HG03575 (cell line): ENCODE measurements around the gene TMEM203.

ENCODE experiments used
- ATAC-seq: cut with Tn5 transposase; IDR thresholded peaks from one replicate; pipeline ENCODE4 v1.9.1; 2021; ENCODE audit not compliant: unreplicated experiment, insufficient number of reproducible peaks, low FRiP score; ENCODE audit errors: extremely low read depth

TMEM203 gene

DNA sequence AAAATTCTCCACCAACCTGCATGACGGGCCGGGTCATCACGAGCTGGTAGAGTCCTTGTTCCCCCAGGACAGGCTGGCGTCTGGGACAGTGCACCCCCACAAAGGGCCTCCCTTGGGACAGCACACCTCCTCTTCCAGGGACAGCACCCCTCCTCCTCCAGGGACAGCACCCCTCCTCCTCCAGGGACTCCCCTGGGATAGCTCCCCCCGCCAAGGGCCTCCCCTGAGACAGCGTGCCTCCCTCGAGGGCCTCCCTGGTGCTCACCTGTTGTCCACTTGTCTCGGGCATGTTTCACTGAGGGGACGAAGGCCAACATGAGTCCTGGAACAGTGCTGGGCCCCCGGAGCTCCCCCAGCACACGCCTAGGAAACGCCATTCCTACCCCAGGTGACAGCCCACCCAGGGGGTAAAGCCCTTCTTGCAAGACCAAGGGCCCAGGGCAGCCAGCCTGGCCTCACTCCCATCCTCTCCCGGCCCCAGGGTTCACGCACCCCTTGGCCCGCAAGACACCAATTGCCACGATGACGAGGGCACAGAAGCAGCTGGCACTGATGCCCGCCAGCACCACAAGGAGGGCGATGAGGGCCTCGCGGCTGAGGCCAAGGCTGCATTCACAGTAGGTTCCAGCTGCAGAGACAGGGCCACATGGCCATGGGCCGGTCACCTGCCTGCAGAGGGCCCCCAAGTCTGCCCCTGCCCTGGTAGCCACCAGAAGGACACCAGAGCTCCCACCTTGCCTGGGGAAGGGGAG is 34.1 kb downstream of the TMEM203 start:
- no peak for ATAC-seq

DNA sequence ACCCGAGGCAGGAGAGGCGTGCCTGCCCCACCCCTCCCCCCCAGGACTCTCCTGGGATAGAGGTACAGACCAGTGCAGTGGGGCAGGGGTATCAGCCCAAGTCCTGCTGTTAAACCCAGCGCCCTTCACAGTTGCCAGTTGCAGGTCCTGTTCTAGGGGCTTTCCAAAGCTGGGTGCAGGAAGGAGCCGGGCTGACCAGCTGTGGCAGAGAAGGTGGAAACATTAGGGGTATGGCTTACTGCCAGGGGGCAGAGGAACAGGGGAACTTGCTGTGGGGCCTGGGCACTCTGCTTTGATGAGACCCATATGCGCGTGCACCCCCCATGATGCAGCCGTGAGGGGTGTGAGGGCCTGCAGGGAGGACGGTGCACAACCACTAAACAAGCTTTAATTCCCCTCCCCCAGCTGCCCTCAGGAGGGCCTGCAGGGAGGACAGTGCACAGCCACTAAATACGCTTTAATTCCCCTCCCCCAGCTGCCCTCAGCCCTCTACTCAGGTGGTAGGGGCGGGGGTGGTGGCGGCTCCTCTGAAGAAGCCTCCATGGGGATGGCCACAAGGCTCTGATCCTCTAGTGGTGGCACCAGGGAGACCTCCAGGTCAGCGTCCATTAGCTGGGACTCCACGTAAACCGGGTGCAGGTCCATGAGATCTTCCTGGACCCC is 34.8 kb downstream of the TMEM203 start:
- ATAC-seq, result no peak

GRCh38 chr9:137169896-137170358 is 35.5 kb downstream of the TMEM203 start, which contains the start of gene LRRC26:
TSS of gene LRRC26 (minus strand) at chr9:137170051. CDS start at chr9:137169943, 108 bp downstream.
- no peak for ATAC-seq

DNA sequence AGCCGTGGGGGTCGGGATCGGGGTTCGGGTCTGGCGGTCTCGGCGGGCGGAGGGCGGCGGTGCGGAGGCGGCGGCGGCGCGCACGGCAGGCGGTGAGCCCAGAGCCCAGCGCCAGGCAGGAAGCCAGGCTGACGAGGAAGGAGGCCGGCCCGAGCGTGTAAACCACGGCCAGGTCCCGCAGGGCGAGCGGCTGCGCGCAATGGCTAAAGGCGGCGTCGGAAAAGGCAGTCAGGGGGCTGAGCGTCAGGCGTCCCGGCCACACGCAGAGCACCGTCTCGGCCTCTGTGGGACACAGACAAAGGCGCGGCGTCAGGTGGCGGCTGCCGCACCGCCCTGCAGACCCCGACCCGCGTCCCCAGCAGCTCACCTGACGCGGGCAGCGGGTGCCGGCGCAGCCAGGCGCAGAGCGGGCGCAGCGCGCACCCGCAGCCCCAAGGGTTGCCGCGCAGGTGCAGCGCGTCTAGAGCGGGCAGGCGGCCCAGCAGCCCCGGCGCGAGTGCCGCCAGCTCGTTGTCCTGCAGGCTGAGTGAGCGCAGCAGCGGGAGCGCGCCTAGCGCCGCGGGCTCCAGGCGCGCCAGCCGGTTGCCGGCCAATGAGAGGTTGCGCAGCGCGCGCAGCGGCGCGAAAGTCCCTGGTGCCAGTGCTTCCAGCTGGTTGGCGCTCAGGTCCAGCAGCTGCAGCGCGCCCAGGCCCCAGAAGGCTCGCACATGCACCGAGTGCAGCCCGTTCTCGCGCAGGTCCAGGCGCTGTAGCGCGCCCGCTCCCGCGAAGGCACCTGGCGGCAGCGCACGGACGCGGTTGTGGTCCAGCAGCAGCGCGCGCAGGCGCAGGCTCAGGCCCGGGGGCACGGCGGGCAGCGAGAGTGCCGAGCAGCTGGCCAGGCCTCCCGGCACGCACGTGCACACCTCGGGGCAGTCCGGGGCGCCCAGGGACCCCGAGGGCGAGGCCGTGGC is 36.3 kb downstream of the TMEM203 start:
- no peak for ATAC-seq

GRCh38 chr9:137168573-137168903 is 36.9 kb downstream of the TMEM203 start:
- ATAC-seq, result no peak

DNA sequence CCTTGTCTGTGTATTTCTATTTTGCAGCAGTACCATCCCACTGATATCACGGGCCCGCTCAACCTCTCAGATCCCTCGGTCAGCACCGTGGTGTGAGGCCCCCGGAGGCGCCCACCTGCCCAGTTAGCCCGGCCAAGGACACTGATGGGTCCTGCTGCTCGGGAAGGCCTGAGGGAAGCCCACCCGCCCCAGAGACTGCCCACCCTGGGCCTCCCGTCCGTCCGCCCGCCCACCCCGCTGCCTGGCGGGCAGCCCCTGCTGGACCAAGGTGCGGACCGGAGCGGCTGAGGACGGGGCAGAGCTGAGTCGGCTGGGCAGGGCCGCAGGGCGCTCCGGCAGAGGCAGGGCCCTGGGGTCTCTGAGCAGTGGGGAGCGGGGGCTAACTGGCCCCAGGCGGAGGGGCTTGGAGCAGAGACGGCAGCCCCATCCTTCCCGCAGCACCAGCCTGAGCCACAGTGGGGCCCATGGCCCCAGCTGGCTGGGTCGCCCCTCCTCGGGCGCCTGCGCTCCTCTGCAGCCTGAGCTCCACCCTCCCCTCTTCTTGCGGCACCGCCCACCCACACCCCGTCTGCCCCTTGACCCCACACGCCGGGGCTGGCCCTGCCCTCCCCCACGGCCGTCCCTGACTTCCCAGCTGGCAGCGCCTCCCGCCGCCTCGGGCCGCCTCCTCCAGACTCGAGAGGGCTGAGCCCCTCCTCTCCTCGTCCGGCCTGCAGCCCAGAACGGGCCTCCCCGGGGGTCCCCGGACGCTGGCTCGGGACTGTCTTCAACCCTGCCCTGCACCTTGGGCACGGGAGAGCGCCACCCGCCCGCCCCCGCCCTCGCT is 37.5 kb downstream of the TMEM203 start:
- ATAC-seq, result no peak

- ATAC-seq, result no peak
These were observed 38.1 kb downstream of the TMEM203 start for GRCh38 chr9:137167277-137167746.

DNA sequence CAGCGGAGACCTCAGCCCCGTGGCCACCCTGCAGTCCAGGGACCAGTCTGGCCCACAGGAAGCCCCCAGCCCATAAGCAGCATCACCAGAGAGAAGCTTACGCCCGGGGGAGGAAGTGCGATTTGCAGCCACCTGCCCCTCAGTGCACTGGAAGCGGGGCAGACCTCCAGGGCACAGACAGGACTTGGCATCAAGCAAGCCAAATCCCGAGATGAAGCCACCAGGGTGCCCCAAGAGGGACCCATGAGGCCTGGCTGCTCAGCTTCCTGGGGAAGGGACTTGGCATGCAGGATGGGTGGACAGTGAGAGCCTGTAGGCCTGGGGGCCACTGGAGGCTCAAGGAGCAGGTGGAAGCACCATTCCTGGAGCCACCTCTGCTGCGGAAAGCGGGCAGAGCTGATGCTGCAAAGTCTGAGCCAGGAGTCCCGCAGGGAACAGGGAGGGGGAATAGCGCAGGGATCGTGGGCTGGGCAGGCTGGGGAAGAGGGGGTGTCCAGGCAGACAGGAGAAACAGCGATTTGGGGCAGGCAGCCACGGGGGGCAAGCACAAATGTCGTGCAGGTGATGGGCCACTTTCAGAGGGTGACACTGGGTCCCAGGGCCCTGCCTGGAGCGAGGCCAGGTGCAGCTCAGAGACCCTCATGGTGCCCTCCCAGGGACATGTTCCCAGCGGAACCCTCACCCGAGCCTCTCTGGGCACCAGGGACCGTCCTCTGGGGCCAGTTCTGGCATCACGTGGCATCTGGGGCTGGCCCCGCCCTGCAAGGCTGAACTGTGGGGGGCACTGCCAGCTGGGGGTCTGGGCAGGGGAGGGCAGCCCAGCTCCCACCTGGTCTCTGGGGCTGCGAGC is 38.8 kb downstream of the TMEM203 start:
- no peak for ATAC-seq

DNA sequence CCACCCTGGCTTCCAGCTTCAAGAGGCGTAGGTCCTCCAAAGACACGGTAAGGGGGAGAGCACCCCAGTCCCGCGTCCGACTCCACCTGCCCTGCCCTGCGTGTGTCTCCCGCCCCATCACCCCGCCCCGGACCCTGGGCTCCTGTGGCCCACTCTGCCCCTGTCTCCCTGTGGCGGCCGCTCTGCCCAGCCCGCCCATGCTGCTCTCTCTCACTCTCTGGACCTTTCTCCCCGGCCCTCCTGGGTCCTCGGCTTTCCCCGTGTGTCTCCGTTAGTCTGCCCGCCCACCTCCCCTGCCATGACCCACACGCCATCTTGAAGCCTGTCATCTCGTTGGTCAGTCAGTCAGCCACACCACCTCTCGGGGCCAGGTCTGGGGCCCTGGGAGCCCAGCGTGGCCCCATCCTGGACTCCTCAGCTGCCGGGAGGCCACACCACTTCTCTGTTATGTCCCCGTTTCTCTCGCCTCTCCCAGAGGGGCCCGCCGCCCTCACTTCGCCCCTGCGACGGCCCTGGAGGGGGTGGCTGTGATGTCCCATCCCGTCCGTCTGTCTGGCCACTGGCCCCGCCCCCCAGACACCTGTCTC is 40.1 kb downstream of the TMEM203 start:
- ATAC-seq, result no peak

DNA sequence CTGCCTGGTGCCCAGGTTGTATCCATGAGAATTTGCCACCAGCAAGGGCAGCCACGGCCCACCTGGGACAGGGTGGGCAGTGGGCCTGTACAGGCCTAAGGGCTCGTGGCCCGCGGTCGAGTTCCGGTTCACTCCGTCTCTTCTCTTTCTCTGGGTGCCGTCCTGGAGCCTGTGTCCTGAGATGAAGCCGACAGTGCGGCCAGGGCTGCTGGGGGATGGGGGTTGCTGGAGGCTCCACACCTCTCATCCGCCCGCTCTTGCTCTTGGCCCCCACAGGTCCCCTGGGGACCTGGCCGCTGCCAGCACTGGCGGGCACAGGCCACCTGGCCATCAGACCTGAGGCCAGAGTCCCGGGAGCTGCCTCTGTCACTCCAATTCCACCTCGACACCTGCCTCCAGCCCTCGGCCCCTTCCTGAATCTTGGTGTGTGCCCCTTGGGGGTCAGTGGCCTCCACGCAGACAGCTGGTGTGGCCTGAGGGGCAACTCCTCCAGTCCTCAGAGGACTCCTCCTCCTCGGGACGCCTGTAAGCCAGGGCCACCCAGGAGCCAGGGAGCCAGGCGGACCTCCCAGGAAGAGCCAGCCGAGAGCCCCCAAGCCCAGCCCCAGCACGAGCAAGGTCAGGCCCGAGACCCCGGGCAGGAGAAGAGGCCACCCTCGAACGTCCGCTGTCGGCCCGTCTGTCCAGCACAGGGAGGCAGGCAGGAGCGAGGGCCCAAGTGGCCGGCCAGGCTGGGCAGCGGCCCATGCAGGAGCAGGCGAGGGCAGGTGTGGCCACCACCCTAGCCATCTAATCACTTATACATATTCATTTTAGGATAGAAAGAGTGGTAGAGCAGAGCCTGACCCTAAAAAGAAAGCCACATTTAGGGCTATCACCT is 40.8 kb downstream of the TMEM203 start:
- ATAC-seq, result no peak

GRCh38 chr9:137163805-137164204 is 41.6 kb downstream of the TMEM203 start:
- no peak for ATAC-seq

- no peak for ATAC-seq
These were observed 42.1 kb downstream of the TMEM203 start for GRCh38 chr9:137163365-137163715.

GRCh38 chr9:137162505-137163364 is 42.7 kb downstream of the TMEM203 start:
- no peak for ATAC-seq

- no peak for ATAC-seq
These were observed 43.6 kb downstream of the TMEM203 start for GRCh38 chr9:137161558-137162486.
